Prostate gland (tissue), 2 donors: ENCODE data around the gene FBXO10. TPM values are rescaled to one million over a fixed set of nuclear protein-coding genes. Genes with fewer than 3 reads are reported as not detected.
"Not testable (repeated sequence)": the region's sequence is repeated elsewhere in the genome, so short reads cannot be mapped to it uniquely, and the experiment has no call there.

Experiments
- DNase-seq: peaks from one replicate; pipeline ENCODE4 v3.0.0-alpha.2; 2019; ENCODE audit warnings: low spot score
- H3K27ac ChIP-seq, 2 donors: fragments of 200-600 bp; sonication (generic); 2 replicates each; pipeline ENCODE4 v1.5.1; 2017 to 2019
- H3K27me3 ChIP-seq: fragments of 200-600 bp; sonication (generic); replicated peaks from 2 replicates; pipeline ENCODE4 v1.5.1; 2019; ENCODE audit not compliant: insufficient read depth
- H3K36me3 ChIP-seq, 2 donors: fragments of 200-600 bp; sonication (generic); 1 replicate in 1 of 2; 2 replicates in 1 of 2; pipeline versions ENCODE4 v1.5.1 to v1.8.1; 2017 to 2019
- H3K4me1 ChIP-seq: fragments of 200-600 bp; sonication (generic); replicated peaks from 2 replicates; pipeline ENCODE4 v1.5.1; 2019
- H3K4me3 ChIP-seq, 2 donors: fragments of 200-600 bp; sonication (generic); 2 replicates each; pipeline ENCODE4 v1.5.1; 2017 to 2019
- H3K9me3 ChIP-seq: fragments of 200-600 bp; sonication (generic); 2 replicates; pipeline ENCODE4 v1.5.1; 2017
- CTCF ChIP-seq, 4 experiments: fragments of 200-600 bp in 2 of 4; fragments of 450-650 bp in 2 of 4; sonication (generic) in 2 of 4; IDR thresholded peaks; 1 replicate in 3 of 4; 2 replicates in 1 of 4; pipeline ENCODE4 v1.5.1; 2016 to 2019; ENCODE audit warnings: antibody characterized with exemption in 4 of 4, mild to moderate bottlenecking in 2 of 4, moderate library complexity in 2 of 4
- POLR2A ChIP-seq: fragments of 450-650 bp; IDR thresholded peaks from one replicate; pipeline ENCODE4 v1.6.1; 2016; ENCODE audit warnings: antibody characterized with exemption, mild to moderate bottlenecking
- POLR2AphosphoS5 ChIP-seq: sonication (generic); formaldehyde crosslinking; IDR thresholded peaks from one replicate; pipeline ENCODE4 v1.6.1; 2017; ENCODE audit warnings: antibody characterized with exemption
- WGBS: methylation state at CpG from one replicate; pipeline ENCODE4 v1.1.5; 2018; 5-methylcytosine and 5-hydroxymethylcytosine counted together
- intact Hi-C: fragments of 100-400 bp; cut with DNase I; formaldehyde crosslinking; loops from one replicate; pipeline ENCODE4 v1.14.2; 2022
- total RNA-seq, 2 donors: library from RNA; depleted of rRNA; stranded (reverse); fragments of >200 nt; gene quantifications; one replicate each; pipeline ENCODE4 v1.1.0, GENCODE V29; 2016

FBXO10 gene
- total RNA-seq, 2 donors from 2014 or later = 8.5 to 17.6 TPM

- intact Hi-C loops = no loop called here
- DNase-seq = no peak
- WGBS = 63% methylated on average over 6 of the region's 6 CpGs
- H3K36me3 ChIP-seq = no peaks in the 10 kb centered on the region
- H3K4me3 ChIP-seq = no peak overlapping the region
- no peak overlapping the region for H3K27ac ChIP-seq
- H3K9me3 ChIP-seq = no peaks in the 10 kb centered on the region
- H3K4me1 ChIP-seq = no peaks in the 10 kb centered on the region
- TF ChIP-seq POLR2AphosphoS5 (no peak), POLR2A (no peak), CTCF (IDR thresholded peaks at IDR 0.05) (no peak)
- no peaks in the 10 kb centered on the region for H3K27me3 ChIP-seq
These were observed 33.7 kb upstream of the FBXO10 start for GRCh38 chr9:37609735-37610397.

DNA sequence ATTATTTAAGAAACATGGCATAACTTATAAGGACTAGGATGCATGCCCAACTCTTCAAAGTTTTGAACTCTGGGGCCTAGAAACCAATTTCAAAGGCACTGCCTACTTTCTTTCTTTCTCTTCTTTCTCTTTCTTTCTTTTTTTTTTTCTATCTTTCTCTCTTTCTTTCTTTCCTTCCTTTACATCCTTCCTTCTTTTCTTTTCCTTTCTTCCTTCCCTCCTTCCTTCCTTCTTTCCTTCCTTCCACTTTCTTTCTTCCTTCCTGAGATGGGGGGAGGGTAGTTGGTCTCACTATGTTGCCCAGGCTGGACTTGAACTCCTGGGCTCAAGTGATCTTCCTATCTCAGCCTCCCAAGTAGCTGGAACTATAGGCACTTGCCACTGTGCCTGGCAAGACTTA is 32.1 kb upstream of the FBXO10 start:
- Histone ChIP-seq H3K27me3 (no peaks in the 10 kb centered on the region), H3K9me3 (no peaks in the 10 kb centered on the region), H3K36me3 (no peaks in the 10 kb centered on the region), H3K4me1 (no peaks in the 10 kb centered on the region), H3K4me3 (no peak overlapping the region), H3K27ac (no peak overlapping the region)
- no peak for TF ChIP-seq POLR2AphosphoS5
- TF ChIP-seq CTCF (IDR thresholded peaks at IDR 0.05) = no peak
- TF ChIP-seq POLR2A = no peak
- no peak for DNase-seq
- intact Hi-C loops = no loop called here

DNA sequence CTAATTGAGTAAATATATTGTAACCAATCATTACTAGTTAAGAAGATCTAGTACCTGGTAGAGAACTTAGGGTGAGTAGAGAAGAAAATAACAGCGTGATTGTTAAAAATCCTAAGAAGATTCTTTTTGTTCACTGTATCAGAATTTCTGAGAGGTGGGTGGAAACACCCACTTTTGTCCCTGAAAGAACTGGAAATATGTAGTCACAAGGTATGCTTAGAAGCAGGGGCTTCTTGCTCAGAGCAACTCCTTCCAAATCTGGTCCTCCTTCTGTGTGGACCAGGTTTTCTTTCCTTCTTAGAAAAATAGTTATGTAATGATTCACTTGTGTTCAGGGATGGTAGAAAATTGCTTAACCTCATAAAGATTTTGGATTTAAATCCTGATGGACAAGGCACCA is 28.1 kb upstream of the FBXO10 start:
- Histone ChIP-seq H3K4me1 (no peaks in the 10 kb centered on the region), H3K4me3 (no peak overlapping the region), H3K9me3 (no peaks in the 10 kb centered on the region), H3K27ac (no peak overlapping the region), H3K27me3 (no peaks in the 10 kb centered on the region), H3K36me3 (no peaks in the 10 kb centered on the region)
- intact Hi-C loops = no loop called here
- 66% methylated on average over 1 of the region's 1 CpG for WGBS
- no peak for DNase-seq
- TF ChIP-seq CTCF (IDR thresholded peaks at IDR 0.05) = no peak
- no peak for TF ChIP-seq POLR2A
- no peak for TF ChIP-seq POLR2AphosphoS5

GRCh38 chr9:37602817-37603216 is 26.6 kb upstream of the FBXO10 start:
- no peaks in the 10 kb centered on the region for H3K27me3 ChIP-seq
- H3K9me3 ChIP-seq = no peaks in the 10 kb centered on the region
- no peak for TF ChIP-seq CTCF (IDR thresholded peaks at IDR 0.05)
- no peak for TF ChIP-seq POLR2A
- peak; percentile 76 for TF ChIP-seq POLR2AphosphoS5
- H3K36me3 ChIP-seq = no peaks in the 10 kb centered on the region
- H3K27ac ChIP-seq = no peak overlapping the region
- no peaks in the 10 kb centered on the region for H3K4me1 ChIP-seq
- intact Hi-C loops = no loop called here
- no peak overlapping the region for H3K4me3 ChIP-seq
- WGBS = 23% methylated on average over 5 of the region's 5 CpGs
- DNase-seq = peak; percentile 85

DNA sequence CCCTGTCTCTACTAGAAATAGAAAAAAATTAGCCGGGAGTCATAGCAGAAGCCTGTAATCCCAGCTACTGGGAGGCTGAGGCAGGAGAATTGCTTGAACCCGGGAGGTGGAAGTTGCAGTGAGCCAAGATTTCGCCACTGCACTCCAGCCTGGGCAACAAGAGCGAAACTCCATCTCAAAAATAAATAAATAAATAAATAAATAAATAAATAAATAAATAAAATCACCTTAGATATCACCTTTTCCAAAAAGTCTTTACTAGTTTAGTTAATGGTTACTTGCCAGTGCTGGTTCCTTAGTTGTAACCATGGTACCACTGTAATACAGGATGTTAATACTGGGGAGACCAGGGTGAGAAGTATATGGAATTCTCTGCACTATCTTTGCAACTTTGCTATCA is 25.9 kb upstream of the FBXO10 start:
- DNase-seq, H3K4me3 ChIP-seq, H3K27me3 ChIP-seq, H3K36me3 ChIP-seq, H3K27ac ChIP-seq, H3K9me3 ChIP-seq, intact Hi-C loops, H3K4me1 ChIP-seq: not testable (repeated sequence)
- WGBS = 96% methylated on average over 4 of the region's 4 CpGs
